ENCODE data around the gene ZBTB7C.

- TF ChIP-seq EZH2 (IDR thresholded peaks at IDR 0.05; ENCODE audit: low read length) (no peak), CTCF (optimal IDR thresholded peaks at IDR 0.05 in 1 of 3, IDR thresholded peaks at IDR 0.05 in 1 of 3, conservative IDR thresholded peaks at IDR 0.05 in 1 of 3; ENCODE audit: extremely low read depth in 1 of 3, insufficient read depth in 2 of 3, low read length in 3 of 3) (no peak)
These were observed 200.6 kb downstream of the ZBTB7C start for GRCh38 chr18:48208432-48209140.
